Measurements from ENCODE around the gene RASD1.
"Not testable (repeated sequence)": the region's sequence is repeated elsewhere in the genome, so short reads cannot be mapped to it uniquely, and the experiment has no call there.

The RASD1 gene

GRCh38 chr17:17467016-17467415, 29.2 kb downstream of the RASD1 start:
- WGBS, 2 experiments (ENCODE audit: insufficient coverage in 2 of 2), result 82 to 85% methylated on average over 3 to 5 of the region's 5 CpGs
- no peaks in the 10 kb centered on the region for H3K4me1 ChIP-seq (ENCODE audit: control insufficient read depth, insufficient read depth, low read length, poor library complexity, severe bottlenecking)
- no peaks in the 10 kb centered on the region for H3K36me3 ChIP-seq (ENCODE audit: control insufficient read depth, insufficient read depth, low read length)
- H3K9me3 ChIP-seq (ENCODE audit: control insufficient read depth, low read length), result no peaks in the 10 kb centered on the region
- H3K27ac ChIP-seq (ENCODE audit: low read depth, low read length, severe bottlenecking), result no peak overlapping the region
- no peak overlapping the region for H3K4me3 ChIP-seq (ENCODE audit: extremely low read depth, insufficient read depth, low read length, poor library complexity, severe bottlenecking)

GRCh38 chr17:17466511-17466910, 29.7 kb downstream of the RASD1 start:
- WGBS, 2 experiments (ENCODE audit: insufficient coverage in 2 of 2), result 40 to 63% methylated on average over 1 to 2 of the region's 5 CpGs
- H3K4me1 ChIP-seq (ENCODE audit: control insufficient read depth, insufficient read depth, low read length, poor library complexity, severe bottlenecking), result no peaks in the 10 kb centered on the region
- no peak overlapping the region for H3K27ac ChIP-seq (ENCODE audit: low read depth, low read length, severe bottlenecking)
- no peak overlapping the region for H3K4me3 ChIP-seq (ENCODE audit: extremely low read depth, insufficient read depth, low read length, poor library complexity, severe bottlenecking)
- H3K36me3 ChIP-seq (ENCODE audit: control insufficient read depth, insufficient read depth, low read length), result no peaks in the 10 kb centered on the region
- no peaks in the 10 kb centered on the region for H3K9me3 ChIP-seq (ENCODE audit: control insufficient read depth, low read length)

DNA sequence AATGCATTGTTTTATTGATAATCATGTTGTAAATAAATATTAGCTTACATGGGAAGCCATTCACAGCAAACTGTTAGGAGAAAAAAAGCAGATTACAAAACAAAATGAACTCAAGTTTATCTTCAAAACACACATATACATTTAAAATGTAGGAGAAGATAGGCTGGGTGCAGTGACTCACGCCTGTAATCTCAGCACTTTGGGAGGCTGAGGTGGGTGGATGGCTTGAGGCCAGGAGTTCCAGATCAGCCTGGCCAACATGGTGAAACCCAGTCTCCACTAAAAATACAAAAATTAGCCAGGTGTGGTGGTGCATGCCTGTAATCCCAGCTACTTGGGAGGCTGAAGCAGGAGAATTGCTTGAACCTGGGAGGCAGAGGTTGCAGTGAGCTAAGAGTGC, 30.3 kb downstream of the RASD1 start:
- not testable (repeated sequence) for H3K36me3 ChIP-seq (ENCODE audit: control insufficient read depth, insufficient read depth, low read length); H3K27ac ChIP-seq (ENCODE audit: low read depth, low read length, severe bottlenecking); H3K9me3 ChIP-seq (ENCODE audit: control insufficient read depth, low read length); H3K4me3 ChIP-seq (ENCODE audit: extremely low read depth, insufficient read depth, low read length, poor library complexity, severe bottlenecking); H3K4me1 ChIP-seq (ENCODE audit: control insufficient read depth, insufficient read depth, low read length, poor library complexity, severe bottlenecking)
- WGBS, 2 experiments (ENCODE audit: insufficient coverage in 2 of 2), result no CpG with 5 or more reads among the region's 1 CpG

DNA sequence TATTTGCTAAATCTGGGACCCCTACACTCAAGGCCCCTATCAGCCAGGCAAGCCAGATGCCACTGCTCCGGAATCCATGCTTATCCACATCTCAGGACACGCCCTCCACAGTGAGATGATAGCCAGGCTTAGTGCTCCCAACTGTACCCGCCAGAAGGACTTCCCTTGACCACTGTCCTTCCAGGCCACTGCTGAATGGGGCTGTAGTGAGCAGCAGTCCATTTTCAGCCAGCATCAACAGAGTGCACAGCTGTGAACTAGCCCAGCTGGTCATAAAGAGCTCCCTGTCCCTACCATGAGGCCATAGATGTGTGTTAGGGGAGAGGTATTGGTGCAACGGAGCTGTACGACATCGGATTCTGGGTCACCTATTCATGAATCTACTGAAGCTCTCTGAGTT, 32.4 kb downstream of the RASD1 start:
- Histone ChIP-seq H3K36me3 (ENCODE audit: control insufficient read depth, insufficient read depth, low read length) (no peaks in the 10 kb centered on the region), H3K4me3 (ENCODE audit: extremely low read depth, insufficient read depth, low read length, poor library complexity, severe bottlenecking) (no peak overlapping the region), H3K4me1 (ENCODE audit: control insufficient read depth, insufficient read depth, low read length, poor library complexity, severe bottlenecking) (no peaks in the 10 kb centered on the region), H3K27ac (ENCODE audit: low read depth, low read length, severe bottlenecking) (no peak overlapping the region), H3K9me3 (ENCODE audit: control insufficient read depth, low read length) (peaks cover 6% of the 10 kb centered on the region)
- 94 to 100% methylated on average over 3 to 5 of the region's 6 CpGs for WGBS, 2 experiments (ENCODE audit: insufficient coverage in 2 of 2)

GRCh38 chr17:17462048-17462824, 34.0 kb downstream of the RASD1 start:
- 80 to 86% methylated on average over 14 of the region's 15 CpGs for WGBS, 2 experiments (ENCODE audit: insufficient coverage in 2 of 2)
- peaks cover 6% of the 10 kb centered on the region for H3K9me3 ChIP-seq (ENCODE audit: control insufficient read depth, low read length)
- no peaks in the 10 kb centered on the region for H3K4me1 ChIP-seq (ENCODE audit: control insufficient read depth, insufficient read depth, low read length, poor library complexity, severe bottlenecking)
- H3K4me3 ChIP-seq (ENCODE audit: extremely low read depth, insufficient read depth, low read length, poor library complexity, severe bottlenecking), result no peak overlapping the region
- no peaks in the 10 kb centered on the region for H3K36me3 ChIP-seq (ENCODE audit: control insufficient read depth, insufficient read depth, low read length)
- no peak overlapping the region for H3K27ac ChIP-seq (ENCODE audit: low read depth, low read length, severe bottlenecking)

- Histone ChIP-seq H3K4me3 (ENCODE audit: extremely low read depth, insufficient read depth, low read length, poor library complexity, severe bottlenecking) (no peak overlapping the region), H3K9me3 (ENCODE audit: control insufficient read depth, low read length) (peaks cover 6% of the 10 kb centered on the region), H3K36me3 (ENCODE audit: control insufficient read depth, insufficient read depth, low read length) (no peaks in the 10 kb centered on the region), H3K4me1 (ENCODE audit: control insufficient read depth, insufficient read depth, low read length, poor library complexity, severe bottlenecking) (no peaks in the 10 kb centered on the region), H3K27ac (ENCODE audit: low read depth, low read length, severe bottlenecking) (no peak overlapping the region)
- WGBS, 2 experiments (ENCODE audit: insufficient coverage in 2 of 2), result 89 to 92% methylated on average over 3 to 4 of the region's 4 CpGs
Measured at GRCh38 chr17:17460038-17460437, 36.2 kb downstream of the RASD1 start.

GRCh38 chr17:17457680-17458079, 38.5 kb downstream of the RASD1 start:
- H3K4me1 ChIP-seq (ENCODE audit: control insufficient read depth, insufficient read depth, low read length, poor library complexity, severe bottlenecking), result no peaks in the 10 kb centered on the region
- H3K4me3 ChIP-seq (ENCODE audit: extremely low read depth, insufficient read depth, low read length, poor library complexity, severe bottlenecking), result no peak overlapping the region
- H3K9me3 ChIP-seq (ENCODE audit: control insufficient read depth, low read length), result peaks cover 6% of the 10 kb centered on the region
- H3K27ac ChIP-seq (ENCODE audit: low read depth, low read length, severe bottlenecking), result no peak overlapping the region
- WGBS, 2 experiments (ENCODE audit: insufficient coverage in 2 of 2), result 67% methylated on average over 1 of the region's 2 CpGs; no CpG with 5 or more reads in 1 of the 2 experiments
- H3K36me3 ChIP-seq (ENCODE audit: control insufficient read depth, insufficient read depth, low read length), result no peaks in the 10 kb centered on the region

- Histone ChIP-seq H3K9me3 (ENCODE audit: control insufficient read depth, low read length) (peaks cover 6% of the 10 kb centered on the region), H3K27ac (ENCODE audit: low read depth, low read length, severe bottlenecking) (no peak overlapping the region), H3K4me1 (ENCODE audit: control insufficient read depth, insufficient read depth, low read length, poor library complexity, severe bottlenecking) (no peaks in the 10 kb centered on the region), H3K4me3 (ENCODE audit: extremely low read depth, insufficient read depth, low read length, poor library complexity, severe bottlenecking) (no peak overlapping the region), H3K36me3 (ENCODE audit: control insufficient read depth, insufficient read depth, low read length) (no peaks in the 10 kb centered on the region)
- WGBS, 2 experiments (ENCODE audit: insufficient coverage in 2 of 2), result 91 to 97% methylated on average over 13 to 16 of the region's 19 CpGs
Measured at GRCh38 chr17:17456251-17456650, 39.9 kb downstream of the RASD1 start.

GRCh38 chr17:17455173-17455572, 41.0 kb downstream of the RASD1 start:
- 87 to 93% methylated on average over 3 to 4 of the region's 4 CpGs for WGBS, 2 experiments (ENCODE audit: insufficient coverage in 2 of 2)
- Histone ChIP-seq H3K27ac (ENCODE audit: low read depth, low read length, severe bottlenecking) (no peak overlapping the region), H3K36me3 (ENCODE audit: control insufficient read depth, insufficient read depth, low read length) (no peaks in the 10 kb centered on the region), H3K9me3 (ENCODE audit: control insufficient read depth, low read length) (peaks cover 5% of the 10 kb centered on the region), H3K4me1 (ENCODE audit: control insufficient read depth, insufficient read depth, low read length, poor library complexity, severe bottlenecking) (no peaks in the 10 kb centered on the region), H3K4me3 (ENCODE audit: extremely low read depth, insufficient read depth, low read length, poor library complexity, severe bottlenecking) (no peak overlapping the region)

GRCh38 chr17:17454700-17455099, 41.5 kb downstream of the RASD1 start:
- H3K4me3 ChIP-seq (ENCODE audit: extremely low read depth, insufficient read depth, low read length, poor library complexity, severe bottlenecking); H3K9me3 ChIP-seq (ENCODE audit: control insufficient read depth, low read length): not testable (repeated sequence)
- 43 to 73% methylated on average over 1 of the region's 1 CpG for WGBS, 2 experiments (ENCODE audit: insufficient coverage in 2 of 2)

GRCh38 chr17:17454276-17454675, 41.9 kb downstream of the RASD1 start:
- no peak overlapping the region for H3K27ac ChIP-seq (ENCODE audit: low read depth, low read length, severe bottlenecking)
- H3K36me3 ChIP-seq (ENCODE audit: control insufficient read depth, insufficient read depth, low read length), result no peaks in the 10 kb centered on the region
- H3K4me1 ChIP-seq (ENCODE audit: control insufficient read depth, insufficient read depth, low read length, poor library complexity, severe bottlenecking), result no peaks in the 10 kb centered on the region
- H3K4me3 ChIP-seq (ENCODE audit: extremely low read depth, insufficient read depth, low read length, poor library complexity, severe bottlenecking), result no peak overlapping the region
- H3K9me3 ChIP-seq (ENCODE audit: control insufficient read depth, low read length), result no peaks in the 10 kb centered on the region
- 70% methylated on average over 1 of the region's 1 CpG; no CpG with 5 or more reads in 1 of the 2 experiments for WGBS, 2 experiments (ENCODE audit: insufficient coverage in 2 of 2)

More at GRCh38 chr17:17454700-17455099, 41.5 kb downstream of the RASD1 start:
- not testable (repeated sequence) for H3K4me1 ChIP-seq (ENCODE audit: control insufficient read depth, insufficient read depth, low read length, poor library complexity, severe bottlenecking); H3K27ac ChIP-seq (ENCODE audit: low read depth, low read length, severe bottlenecking); H3K36me3 ChIP-seq (ENCODE audit: control insufficient read depth, insufficient read depth, low read length)
